NCI-H146 treated with DMSO at 0.1 percent for 48 hours (cell line): Measurements from ENCODE around the gene CDH23.

Experiments used
- DNase-seq: peaks from one replicate; lab custom pipeline; 2025; ENCODE audit not compliant: unreplicated experiment; lab: John Stamatoyannopoulos, UW

Gene CDH23

DNA sequence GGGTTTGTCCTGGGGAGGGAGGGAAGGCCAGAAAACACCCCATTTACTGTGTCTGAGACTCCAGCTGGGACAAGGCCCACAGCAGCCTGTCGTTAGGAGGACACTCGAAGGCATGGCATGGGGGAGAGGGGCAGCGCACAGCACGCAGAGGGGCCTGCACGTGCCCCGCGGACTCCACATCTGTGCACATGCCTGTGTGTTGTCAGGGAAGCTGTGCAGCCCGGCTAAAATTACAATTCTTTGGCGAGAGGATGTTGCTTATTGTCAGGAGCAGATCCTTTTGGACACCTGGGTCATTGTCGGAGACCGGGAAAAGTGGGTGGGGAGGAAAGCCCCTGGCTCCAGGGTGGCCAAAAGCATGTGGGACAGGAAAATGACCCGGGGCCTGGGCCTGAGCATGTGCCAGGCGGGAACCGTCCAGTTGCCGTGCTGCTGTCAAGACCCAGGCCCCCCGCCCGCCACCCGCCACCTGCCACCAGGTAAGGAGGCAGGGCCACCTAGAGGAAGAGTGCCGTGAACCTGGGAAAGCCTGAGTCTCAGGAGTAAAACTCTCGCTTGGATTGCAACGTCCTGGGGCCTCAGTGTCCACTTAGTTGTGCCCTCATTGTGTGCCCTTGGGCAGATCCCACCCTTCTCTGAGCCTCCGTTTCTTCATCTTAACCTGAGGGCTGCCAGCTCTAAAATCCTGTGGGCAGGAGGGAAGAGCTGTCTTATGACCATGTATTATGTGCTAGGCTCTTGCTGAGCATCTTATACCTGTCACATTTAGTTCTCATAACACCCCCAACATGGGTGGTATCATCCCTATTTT lies 369.4 kb downstream of the CDH23 start:
- DNase-seq, result no peak

DNA sequence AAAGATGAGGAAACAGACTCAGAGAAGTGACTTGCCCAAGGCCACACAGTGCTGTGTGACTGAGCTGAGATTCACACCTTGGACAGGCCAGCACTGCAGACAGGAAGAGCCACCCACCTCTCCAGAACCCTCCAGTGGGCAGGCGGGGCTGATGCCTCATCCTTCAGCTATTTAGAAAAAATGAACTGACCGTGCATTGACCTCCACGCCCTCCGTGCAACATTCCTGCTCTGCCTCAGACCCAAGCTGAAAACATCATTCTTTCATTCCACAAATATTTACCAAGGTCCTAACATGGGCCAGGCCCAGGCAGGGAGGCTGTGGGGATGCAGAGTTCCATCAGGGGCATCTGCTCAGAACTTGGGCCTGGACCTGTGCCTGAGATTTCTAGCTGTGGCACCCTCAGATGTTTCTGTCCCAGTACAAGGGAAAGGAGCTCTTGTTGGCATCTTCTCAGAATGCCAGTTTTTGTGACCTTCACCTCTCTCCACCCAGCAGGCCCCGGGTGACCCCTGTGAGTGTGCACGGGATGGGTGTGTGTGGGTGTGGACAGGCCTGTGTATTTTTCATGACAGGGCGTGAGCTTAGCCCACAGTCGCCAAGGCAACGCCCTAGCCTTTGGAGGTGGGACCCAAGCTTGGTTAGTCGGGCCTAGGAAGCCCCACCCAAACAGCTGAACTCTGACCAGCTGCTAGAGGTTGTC lies 370.1 kb downstream of the CDH23 start:
- peak; percentile 26 for DNase-seq

DNA sequence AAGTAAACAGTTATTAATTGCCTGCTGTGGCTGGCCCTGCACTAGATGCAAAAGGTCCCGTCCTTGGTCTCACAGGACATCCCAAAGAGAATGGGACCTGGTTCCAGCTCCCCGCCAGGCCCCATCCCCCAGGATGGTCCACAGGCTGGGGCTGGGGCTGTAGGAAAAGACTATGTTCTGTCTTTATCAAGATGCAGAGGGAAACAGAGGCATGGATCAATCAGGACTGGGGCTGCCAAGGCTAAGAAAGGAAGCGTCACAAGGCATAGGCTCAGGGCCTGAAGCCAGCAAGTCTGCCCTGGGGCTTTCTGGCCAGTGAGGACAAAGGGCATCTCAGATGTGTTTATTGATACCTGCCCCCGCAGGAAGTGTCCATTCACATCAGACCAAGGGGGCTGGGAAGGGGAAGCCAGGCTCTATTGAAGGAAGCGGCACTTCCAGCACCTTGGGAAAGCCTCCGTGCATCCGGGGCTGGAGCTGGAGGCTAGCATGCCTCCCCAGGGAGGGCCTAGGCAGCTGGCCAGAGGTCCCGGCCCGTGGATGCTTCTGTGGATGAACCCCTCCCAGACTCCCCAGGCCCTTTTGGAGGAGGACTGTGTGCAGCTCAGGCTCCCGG lies 370.8 kb downstream of the CDH23 start:
- DNase-seq, result no peak

DNA sequence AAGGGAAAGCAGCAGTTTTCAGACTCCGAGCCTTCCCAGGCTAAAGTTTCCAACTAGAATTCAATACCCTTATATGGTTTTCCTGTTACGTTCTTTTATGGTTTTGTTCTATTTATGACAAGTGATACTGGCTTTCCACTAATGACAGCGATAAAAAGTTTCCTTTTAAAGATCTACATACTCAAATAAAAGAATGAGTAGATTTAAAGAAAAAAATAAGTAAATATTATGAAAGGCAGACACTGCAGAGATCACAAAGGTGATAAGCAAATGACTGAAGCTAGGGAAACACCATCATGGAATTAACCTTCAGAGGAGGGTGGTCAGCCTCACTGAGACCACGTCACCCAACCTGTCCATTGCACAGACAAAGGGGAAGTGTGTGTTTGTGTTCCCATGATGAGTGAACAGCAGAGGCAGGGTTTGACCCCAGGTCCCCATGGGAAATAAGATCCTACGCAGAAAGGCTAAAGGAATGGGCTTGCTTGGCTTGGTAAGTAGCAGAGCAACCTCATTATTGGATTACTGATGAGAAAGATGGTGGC lies 372.6 kb downstream of the CDH23 start:
- DNase-seq, result no peak

DNA sequence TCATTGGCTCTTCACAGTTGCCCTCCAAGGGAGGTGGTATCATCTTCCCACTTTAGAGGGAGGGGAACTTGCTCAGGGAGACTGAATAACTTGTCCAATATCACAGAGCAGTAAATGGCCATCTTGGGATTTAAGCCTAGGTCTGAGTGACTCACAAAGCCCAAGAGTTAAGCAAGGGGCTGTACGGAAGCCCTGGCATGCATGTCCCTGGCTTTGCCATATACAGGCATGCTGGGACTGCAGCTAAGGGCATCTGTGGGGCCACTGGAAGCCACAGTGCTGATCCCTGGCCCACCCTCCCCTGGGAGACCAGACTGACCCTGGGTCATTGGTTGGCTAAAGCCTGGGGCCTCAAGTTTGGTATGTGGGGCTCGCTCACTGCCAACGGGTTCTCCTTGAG lies 373.5 kb downstream of the CDH23 start:
- no peak for DNase-seq

DNA sequence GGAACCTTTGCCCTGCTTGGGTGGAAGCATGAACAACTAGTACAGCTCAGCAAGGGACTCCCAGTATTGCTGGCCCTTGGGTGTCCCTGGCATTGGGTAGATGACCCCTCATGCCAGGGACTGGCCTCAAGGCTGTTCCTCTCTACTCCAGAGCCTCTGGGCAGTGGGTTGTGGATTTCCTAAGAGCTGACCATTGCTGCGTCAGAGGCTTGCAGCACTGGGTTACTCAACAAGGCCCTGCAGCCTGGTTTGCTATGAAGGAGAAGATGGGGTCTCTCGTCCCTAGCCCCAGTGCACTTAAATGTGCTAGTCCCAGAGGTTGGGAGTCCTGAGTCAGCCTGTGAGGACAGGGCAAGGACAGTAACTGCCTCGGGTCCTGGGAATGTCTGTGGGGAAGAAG lies 374.1 kb downstream of the CDH23 start:
- no peak for DNase-seq

DNA sequence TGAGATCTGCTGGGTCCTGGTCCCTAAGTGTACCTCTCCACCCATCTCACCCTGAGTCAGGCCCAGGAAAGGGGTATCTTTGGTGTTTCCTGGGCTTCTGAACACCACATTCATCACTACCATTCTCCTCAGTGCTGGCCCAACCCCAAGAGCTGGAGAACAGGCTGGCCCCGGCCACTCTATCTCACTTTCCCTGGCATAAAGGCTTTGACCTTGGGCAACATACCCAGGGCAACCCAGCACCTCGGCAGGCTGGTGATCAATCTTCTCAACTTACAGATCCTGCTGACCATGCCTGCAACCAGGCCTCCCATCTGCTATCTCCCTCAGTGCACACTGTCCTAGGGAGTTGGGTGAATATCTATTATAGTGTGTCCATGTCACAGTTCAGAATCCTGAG lies 374.5 kb downstream of the CDH23 start:
- no peak for DNase-seq

DNA sequence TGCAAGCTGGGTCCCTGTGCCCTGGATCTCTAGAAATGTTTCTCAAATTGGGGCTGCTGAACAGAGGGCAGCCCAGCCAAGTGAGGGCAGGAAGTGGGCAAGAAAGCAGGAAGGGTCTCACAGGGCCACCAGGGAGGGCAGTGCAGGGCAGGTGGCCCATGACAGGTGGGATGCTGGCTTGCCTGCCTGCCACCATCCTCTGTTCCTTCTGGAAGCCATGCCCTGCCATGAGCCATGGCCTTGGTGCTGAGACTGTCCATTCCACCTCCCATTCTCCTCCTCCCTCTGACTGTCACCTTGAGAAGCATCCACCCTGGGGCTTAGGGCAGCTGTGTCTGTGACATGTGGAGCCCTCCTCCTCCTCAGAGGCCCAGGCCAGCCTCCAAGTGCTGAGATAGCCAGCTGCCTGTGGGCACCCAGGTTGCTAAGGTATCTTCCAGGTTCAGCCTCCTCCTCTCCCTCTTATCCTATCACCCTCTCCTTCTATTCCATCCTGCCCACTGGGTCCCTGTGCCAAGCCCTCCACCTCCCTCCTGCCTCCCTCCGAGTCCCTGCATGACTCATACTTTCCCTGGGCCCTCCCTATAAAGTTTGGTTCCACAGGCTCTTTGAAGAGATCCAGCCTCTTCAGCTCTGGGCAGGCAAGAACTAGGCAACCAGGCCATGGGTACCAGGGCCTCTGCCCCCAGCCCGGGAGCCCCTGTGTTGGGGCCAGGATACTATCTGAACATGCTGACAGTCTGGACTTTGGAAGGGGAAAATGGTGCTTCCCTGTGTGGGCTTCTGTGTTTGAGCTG lies 375.3 kb downstream of the CDH23 start:
- DNase-seq, result no peak

DNA sequence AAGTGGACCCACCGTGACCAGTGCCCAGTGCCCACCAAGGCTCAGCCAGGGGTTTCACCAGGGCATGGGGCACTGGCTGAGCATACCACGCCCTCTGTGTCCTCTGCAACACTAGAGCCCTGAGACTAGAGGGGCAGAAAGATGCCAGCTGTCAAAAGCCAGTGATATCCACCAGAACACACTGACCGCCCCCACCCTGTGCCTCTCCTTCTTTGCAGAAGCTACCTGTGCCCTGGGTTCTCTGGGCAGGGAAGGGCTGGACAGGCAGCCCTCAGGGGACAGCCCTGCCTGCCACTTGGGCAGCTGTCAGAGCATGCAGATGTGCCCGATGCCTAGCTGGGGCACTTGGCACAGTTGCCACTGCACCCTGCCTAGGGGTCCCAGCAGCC lies 376.1 kb downstream of the CDH23 start:
- DNase-seq, result no peak

DNA sequence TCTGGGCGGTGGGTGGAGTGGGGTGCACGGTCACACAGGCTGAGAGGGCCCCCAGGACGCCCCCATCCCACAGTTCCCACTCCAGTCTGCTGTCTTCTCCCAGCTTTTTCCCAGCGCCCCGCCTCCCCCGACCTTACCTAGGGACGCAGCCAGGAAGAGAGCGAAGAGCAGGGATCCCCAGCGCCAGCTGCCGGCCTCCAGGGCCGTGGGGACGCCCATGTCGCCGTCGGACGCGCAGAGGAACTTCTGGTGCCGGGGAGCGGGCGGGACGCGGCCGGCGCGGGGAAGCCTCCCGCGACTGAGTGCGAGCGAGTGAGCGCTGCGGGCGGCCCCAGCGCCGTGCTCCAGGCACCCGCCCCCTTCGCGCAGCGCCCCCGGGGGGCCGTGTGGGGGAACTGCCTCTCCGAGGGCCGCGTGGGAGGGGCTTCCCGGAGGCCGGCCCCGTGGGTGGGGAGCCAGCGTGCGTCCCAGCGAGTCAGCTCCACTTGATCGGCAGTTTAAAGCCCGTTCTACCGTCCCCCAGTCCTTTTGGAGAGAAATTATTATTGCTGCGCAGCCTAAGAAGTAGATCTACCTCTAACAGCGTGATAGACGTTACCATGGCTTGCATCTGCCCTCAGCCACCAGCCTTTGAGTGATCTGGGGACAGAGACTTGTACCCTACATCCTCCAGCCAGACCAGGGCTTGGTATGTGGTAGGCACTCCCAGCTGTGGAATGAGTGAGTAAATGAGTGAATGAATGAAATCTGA lies 376.7 kb downstream of the CDH23 start, which contains the start of gene VSIR:
Gene VSIR (minus strand): TSS at position 300 of the 751 bp plus-strand sequence. CDS start 81 bp downstream, at position 219.
- DNase-seq, result peak; percentile 46

DNA sequence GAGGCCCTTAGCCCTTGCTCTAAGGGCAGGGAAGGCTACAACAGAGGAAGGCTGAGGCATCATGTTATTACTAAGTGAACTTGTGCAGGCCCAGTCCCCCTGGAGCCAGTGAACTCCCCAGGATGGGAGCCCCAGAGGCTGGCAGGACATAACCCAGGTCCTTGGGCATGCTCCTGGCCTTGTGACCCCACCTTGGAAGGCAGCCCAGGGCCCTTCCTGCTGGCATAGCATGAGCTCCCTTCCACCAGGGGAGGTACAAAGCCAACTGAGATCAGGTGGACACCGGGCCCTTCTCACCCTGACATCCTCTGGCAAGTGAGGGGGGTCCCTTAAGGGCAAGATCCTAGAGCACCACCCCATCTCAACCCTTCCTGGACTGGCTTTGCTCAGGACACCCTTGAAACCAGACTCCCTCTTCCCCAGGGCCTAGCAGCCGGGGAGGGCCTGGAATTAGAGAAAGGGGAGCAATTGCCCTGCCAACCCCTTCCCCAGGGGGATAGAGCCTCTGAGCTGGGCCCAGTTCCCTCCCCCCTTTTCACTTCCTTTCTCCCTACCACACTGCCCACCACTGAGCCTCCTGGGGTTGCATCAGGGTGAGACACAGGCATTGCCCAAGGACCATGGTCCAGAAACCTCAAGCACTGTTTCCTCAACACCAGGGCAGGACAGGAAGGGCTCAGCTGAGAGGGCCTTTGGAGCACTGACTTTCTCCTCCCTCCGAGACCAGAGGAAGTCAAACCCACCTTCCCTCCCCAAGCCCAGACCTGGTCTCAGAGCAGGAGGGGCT lies 378.4 kb downstream of the CDH23 start:
- DNase-seq, result no peak

DNA sequence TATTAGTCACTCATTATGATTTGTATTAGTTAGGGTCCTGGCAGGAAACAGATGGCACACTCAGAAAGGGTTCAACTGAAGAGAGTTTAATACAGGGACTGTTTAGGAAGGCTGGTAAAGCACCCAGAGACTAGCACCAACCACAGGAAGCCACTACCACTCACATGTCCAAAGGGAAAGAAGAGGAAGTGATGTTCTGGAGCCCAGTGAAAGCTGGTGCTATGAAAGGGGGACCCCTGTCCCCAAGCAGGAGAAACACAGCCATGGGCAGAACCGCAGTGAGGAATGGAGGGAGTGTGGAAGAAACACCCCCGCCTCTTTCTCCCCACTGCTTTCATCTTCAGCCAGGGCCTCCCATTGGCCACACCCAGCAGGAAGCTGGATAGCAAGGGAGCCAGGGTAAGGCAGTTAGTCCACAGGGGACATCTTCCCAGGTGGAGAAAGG lies 379.8 kb downstream of the CDH23 start:
- no peak for DNase-seq

DNA sequence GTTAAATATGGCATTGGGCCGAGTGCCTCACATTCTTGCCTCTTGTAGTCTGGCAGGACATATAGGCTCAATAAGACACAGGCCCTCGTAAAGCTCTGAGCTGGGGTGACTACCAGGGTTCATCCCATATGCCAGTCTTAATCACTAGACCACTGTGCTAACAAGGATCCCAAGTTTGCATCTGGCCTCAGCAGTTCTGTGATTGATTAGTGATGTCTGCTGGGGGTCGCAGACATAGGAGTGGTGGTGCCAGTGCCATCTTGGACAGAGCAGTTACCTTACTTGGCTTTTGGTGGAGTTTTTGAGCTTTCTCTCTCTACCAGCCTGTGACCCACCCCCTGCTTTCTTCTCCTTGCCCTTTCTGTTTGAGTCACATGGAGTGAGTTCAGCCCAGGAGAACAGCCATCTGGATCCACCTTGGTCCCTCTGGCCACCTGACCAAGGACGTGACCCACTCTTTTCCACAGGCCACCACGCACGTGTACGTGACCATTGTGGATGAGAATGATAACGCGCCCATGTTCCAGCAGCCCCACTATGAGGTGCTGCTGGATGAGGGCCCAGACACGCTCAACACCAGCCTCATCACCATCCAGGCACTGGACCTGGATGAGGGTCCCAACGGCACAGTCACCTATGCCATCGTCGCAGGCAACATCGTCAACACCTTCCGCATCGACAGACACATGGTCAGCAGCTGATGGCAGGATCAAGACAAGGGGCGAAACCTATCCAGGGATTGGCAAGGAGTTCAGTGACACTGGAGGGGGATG lies 380.7 kb downstream of the CDH23 start:
- no peak for DNase-seq

DNA sequence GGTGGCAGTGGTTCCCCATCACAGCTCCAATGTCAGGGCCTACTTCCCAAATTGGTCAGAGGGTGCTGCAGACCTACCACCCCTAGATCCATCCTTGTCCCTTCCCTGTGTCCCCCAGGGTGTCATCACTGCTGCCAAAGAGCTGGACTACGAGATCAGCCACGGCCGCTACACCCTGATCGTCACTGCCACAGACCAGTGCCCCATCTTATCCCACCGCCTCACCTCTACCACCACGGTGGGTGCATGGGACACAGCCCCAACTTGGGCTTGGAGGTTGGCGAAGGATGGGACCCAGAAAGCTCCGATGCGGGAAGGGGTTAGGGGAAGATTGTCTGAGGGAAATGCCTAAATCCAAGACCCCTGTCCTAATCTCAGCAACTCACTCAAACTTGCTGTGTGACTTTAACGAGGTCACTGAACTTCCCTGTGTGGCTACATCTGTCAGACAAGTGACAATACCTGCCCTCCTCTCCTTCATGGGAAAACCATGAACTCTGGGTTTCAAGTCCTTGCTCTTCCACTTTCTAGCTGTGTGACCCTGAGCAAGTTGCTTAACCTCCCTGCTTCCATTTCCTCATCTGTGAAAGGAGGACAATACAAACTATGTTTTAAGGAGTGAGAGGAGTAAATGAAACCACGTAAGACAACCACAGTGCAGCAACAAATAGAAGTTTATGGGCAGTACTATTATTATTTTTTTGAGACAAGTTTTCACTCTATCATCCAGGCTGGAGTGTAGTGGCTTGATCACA lies 381.5 kb downstream of the CDH23 start:
- no peak for DNase-seq

DNA sequence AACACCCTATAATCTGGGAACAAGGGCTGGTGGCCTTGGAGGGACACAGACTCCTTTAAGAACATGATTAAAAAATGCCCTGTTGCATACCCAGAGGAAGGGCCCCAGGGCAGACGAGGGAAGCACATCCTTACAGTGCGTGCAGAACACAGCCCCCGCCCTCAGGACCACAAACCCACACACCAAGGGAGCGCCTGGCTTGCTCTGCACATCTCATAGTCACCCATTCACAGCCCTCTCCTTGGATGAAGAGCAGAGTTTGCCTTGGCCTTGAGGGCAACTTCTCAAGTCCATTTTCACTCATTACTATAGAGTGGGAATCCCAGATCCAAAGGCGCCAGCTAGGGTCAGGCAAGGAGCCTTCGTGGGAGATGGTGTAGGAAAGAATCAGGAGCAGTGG lies 382.9 kb downstream of the CDH23 start:
- no peak for DNase-seq

DNA sequence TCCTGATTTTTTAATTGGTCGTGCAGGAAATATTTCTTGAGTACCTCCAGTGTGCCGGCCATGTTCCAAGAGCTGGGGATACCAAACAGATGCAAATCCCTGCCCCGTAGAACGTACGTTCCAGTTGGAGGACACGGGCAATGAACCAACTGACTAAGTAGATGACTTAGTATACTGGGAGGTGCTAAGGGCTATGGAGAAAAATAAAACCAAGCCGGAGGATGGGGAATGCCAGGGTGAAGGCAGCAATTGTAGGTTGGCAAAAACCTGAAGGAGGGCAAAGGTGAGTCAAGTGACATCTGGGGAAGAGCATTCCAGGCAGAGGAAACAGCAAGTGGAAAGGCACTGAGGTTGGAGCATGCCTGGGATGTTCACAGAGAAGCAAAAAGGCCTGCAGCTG lies 383.4 kb downstream of the CDH23 start:
- no peak for DNase-seq

DNA sequence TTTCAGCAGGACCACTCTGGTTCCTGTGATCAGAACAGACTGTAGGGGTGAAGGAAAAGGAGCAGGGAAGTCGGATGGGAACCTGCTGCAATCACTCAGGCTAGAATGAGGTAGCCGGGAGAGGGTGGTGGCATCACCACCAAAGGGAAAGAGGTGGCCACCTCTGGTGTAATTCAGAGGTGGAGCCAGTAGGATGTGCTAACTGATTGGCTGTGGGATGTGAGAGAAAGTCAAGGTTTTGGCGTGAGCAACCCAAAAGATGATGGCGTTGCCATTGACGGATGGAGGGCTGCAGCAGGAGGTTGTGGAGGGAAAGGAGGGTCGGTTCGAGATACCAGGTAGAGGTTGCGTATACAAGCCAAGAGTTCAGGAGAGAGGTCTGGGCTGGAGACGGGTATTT lies 384.0 kb downstream of the CDH23 start:
- no peak for DNase-seq
